ENCODE data around the gene TNPO1.
"Not testable (repeated sequence)": the region's sequence is repeated elsewhere in the genome, so short reads cannot be mapped to it uniquely, and the experiment has no call there.

The TNPO1 gene

GRCh38 chr5:72816284-72817075 is at the start of gene TNPO1:
TSS of gene TNPO1 (plus strand) at chr5:72816661. CDS start at chr5:72816738, 77 bp downstream.
- peak; percentile 86 for DNase-seq (ENCODE audit: low spot score)

DNA sequence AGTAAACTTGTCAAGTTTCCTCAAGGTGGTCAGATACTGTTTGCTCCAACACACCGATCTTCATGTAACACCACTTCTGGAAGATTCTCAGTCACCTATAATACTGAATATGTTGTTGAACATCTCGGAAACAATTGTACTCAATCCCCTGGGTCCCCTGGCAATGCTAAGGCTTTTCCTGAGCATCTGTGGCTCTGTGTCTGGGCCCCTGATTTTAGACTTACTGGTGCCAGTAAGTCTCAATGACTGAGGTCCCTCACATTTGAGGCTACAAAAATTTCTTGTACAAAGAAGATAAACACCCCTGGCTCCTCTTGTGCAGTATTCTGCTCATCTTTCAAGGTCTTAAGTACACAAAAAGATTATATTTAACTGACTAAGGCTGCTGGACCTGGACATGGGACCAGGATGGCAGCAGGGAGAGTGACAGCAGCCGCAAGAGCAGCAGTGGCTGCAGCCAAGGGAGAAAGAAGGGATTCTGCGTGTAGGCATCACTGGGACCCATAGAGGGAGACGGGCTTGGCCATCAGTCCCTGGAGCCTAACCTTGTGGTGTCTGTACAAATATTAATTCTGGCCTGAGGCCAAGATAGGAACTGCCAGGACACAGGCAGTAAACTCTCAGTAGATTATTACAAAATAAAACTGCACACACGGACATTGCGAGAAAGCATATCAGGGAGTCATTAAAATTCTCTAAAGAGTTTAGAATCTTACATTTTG is 49.0 kb upstream of the TNPO1 start:
- no peak for DNase-seq (ENCODE audit: low spot score)

DNA sequence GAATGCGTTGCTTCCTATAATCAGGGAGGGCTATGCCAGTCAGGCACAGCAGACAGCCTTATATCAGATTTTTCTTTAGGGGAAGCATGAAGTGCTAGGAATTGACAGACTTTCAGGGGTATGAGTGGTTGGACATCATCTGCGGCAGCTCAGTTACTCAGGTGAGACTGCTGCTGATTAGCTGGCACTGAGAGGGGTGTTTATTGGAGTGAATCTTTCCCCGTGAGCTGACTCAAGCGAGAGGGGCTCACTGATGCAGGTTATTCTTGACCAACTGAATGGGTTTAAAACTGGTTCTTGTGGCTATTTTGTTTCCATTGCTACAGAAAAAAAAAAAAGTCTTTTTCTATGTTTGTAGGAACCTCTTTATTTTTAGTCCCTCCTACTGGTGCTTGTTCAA is 46.2 kb upstream of the TNPO1 start:
- no peak for DNase-seq (ENCODE audit: low spot score)

GRCh38 chr5:72776684-72777083 is 39.8 kb upstream of the TNPO1 start:
- DNase-seq (ENCODE audit: low spot score), result no peak

DNA sequence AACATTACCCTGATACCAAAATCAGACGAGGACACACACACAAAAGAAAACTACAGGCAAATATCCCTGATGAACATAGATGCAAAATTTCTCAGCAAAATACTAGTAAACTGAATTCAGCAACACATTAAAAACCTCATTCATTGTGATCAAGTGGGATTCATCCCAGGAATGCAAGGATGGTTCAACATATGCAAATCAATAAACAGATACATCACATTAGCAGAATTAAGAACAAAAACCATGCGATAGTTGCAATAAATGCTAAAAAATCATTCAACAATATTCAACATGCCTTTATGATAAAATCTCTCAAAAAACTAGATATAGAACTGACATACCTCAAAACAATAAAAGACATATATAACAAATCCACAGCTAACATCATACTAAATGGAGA is 36.9 kb upstream of the TNPO1 start:
- no peak for DNase-seq (ENCODE audit: low spot score)

DNA sequence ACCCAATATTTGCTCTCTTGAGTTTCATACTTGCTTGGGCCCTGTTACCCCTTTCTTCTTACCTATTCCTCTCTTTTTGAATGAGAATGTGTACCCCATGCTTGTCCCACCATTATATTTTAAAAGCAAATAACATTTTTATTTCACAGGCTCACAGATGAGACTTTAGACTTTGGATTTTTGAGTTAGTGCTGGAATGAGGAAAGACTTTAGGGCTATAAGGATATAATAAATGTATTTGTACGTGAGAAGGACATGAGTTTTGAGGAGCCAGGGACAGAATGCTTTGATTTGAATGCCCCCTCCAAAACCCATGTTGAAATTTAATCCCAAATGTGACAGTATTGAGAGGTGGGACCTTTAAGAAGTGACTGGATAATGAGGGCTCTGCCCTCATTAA is 33.1 kb upstream of the TNPO1 start:
- DNase-seq (ENCODE audit: low spot score), result no peak

- DNase-seq (ENCODE audit: low spot score), result no peak
Measured at GRCh38 chr5:72784129-72784528, 32.3 kb upstream of the TNPO1 start.

DNA sequence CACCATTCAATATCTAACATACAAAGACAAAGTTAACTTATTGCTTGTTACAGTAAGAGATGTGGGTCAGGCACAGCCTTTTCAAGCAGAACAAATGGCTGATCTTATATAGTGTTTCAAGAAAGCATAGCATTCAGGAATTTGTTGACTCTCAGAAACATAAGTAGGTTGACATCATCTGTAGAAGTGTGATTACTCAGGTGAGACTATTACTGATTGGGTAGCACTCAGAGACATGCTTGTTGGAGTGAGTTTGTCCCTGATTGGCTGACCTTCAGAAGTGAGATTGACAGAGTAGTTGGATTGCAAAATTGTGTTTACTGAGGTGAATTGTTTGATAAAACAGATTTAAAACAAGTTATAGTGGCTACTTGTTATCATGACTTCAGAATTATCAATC is 30.7 kb upstream of the TNPO1 start:
- no peak for DNase-seq (ENCODE audit: low spot score)

GRCh38 chr5:72786676-72787075 is 29.8 kb upstream of the TNPO1 start:
- no peak for DNase-seq (ENCODE audit: low spot score)

- DNase-seq (ENCODE audit: low spot score), result no peak
Measured at GRCh38 chr5:72788866-72789505, 27.5 kb upstream of the TNPO1 start.

GRCh38 chr5:72790186-72790585 is 26.3 kb upstream of the TNPO1 start:
- no peak for DNase-seq (ENCODE audit: low spot score)

GRCh38 chr5:72792662-72793061 is 23.8 kb upstream of the TNPO1 start:
- DNase-seq (ENCODE audit: low spot score), result not testable (repeated sequence)

- DNase-seq (ENCODE audit: low spot score), result no peak
Measured at GRCh38 chr5:72796001-72796400, 20.5 kb upstream of the TNPO1 start.

DNA sequence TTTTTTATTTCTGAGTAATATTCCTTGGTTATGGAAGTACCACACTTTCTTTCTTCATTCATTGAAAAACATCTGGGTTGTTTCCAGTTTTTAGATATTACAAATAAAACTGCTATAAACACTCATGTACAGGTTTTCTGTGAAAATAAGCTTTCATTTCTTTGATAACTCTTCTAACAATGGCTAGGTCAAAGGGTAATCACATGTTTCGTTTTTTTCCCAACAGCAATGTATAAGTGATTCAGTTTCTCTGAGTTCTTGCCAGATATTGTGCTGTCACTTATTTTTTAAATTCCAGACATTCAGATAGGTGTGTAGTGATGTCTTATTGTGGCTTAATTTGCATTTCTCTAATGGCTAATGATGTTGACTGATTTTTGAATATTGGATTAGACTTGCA is 16.7 kb upstream of the TNPO1 start:
- DNase-seq (ENCODE audit: low spot score), result no peak

DNA sequence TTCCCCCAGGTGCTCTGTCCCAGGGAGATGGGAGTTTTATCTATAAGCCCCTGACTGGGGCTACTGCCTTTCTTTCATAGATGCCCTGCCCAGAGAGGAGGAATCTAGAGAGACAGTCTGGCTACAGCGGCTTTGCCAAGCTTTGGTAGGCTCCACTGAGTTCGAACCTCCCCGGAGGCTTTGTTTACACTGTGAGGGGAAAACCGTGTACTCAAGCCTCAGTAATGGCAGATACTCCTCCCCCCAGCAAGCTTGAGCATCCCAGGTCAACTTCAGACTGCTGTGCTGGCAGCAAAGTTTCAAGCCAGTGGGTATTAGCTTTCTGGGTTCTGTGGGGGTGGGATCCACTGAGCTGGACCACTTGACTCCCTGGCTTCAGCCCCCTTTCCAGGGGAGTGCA is 7.8 kb upstream of the TNPO1 start:
- not testable (repeated sequence) for DNase-seq (ENCODE audit: low spot score)

- no peak for DNase-seq (ENCODE audit: low spot score)
Measured at GRCh38 chr5:72811849-72812248, 4.6 kb upstream of the TNPO1 start.

DNA sequence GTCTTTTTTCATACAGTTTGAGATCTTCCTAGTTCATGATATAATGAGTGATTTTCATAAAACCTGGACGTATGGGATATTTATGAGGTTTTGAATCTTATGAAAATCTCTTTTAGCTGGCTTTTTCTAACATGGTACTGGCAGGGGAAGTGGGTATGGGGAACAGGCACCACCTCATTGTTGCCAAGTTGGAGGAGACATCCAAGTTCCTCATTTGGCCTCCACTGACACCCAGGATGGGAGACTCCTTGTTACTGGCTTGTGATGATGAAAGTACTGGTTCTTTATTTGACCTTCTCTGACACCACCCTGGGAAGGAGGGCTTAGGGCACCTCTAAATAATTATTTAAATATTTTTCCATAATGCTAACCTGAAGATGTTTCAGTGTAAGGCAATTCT is 4.0 kb upstream of the TNPO1 start:
- DNase-seq (ENCODE audit: low spot score), result peak; percentile 31

DNA sequence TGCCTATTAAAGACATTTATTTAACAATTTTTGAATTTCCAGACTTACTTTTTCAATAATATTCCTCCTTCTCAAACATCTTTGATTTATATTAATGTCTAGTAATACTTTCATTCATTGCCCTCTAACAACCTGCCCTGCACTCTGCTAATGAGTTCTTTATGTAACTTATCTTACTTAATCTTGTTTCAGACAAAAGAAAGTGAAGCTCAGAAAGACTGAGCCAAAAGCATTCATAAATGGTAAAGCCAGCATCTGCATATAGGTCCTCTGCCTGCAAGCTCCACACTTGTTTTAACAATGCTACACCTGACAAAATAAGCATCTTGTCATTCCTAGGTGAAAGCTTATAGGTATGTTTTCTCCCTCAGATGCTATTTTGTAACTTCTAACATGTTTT is 2.4 kb upstream of the TNPO1 start:
- no peak for DNase-seq (ENCODE audit: low spot score)

DNA sequence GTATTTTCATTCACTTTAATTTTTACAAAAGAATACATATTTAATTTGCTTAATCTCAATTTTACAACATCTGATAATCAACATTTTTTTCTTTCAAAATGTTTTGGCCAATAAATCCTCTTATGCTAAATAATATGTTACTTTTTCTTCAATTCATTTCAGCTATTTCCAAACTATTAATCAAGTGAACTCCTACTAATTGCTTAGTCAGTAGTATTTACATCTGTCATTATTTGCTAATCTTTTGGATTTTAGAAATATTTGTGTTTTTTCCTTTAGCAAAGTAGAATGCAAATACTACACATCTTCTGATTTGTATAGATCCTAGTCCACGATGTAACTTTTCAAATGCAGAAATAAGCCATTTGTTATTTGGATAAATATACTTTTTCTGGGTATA is 1.6 kb upstream of the TNPO1 start:
- no peak for DNase-seq (ENCODE audit: low spot score)

GRCh38 chr5:72815580-72816283 is 729 bp upstream of the TNPO1 start:
- peak; percentile 53 for DNase-seq (ENCODE audit: low spot score)

DNA sequence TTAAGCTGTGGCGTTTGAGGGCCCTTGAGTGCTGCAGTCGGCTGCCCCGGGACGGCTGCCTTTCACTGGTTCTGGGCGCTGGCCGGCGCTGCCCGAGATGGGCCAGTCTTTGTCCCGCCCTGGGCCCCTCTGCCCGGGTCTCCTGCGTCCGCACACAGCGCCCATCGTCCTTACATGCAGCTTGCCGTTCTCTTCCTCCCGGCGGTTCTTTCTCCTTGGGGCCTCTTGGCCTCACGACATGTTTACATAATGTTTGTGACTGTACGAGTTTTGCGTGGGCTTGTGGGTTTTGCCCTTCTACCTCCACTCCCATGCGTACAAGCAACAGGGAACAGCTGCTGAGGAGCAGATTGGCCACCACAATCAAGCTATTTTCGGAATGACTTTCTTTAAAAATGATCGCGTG is 618 bp downstream of the TNPO1 start:
- peak; percentile 63 for DNase-seq (ENCODE audit: low spot score)

DNA sequence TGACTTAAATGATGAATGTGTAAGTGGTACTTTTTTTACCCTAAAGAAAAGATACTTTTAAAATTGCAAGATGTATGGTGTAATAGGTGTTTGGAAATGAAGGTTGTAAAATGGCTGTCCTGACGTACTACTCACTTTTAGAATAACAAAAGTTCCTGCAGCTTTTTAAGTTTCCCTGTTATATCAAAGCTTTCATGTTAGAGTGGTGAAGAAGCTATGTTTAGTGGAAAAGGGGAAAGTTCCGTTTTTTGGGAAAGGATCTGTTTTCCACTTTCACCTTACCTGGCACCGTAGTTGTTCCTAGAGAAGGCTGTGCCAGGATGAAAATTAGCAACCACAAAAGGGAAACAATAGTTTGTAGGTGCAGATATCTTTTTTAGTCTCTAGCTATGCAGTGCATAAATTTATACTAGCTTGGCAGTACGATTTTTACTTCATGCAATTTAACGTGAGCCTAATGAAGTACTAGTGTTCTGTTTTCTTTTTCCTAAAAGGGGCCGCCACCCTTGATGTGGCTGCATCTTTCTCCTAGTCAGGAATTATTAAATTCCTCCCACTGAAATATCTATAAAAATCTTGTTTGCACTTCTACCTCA is 1.3 kb downstream of the TNPO1 start:
- peak; percentile 29 for DNase-seq (ENCODE audit: low spot score)

Data from pons (tissue), 1 donor.